Trophoblast cell (in vitro differentiated cells and primary cell): ENCODE results near the gene RHD.
"Not testable (repeated sequence)": the region's sequence is repeated elsewhere in the genome, so short reads cannot be mapped to it uniquely, and the experiment has no call there.

Experiments used
- DNase-seq, 2 donors: peaks; one replicate each; pipeline ENCODE4 v3.0.0-alpha.2; 2016
- H2AFZ ChIP-seq: 2 replicates; pipeline ENCODE4 v1.6.1; 2013; ENCODE audit warnings: low read length, moderate library complexity, mild to moderate bottlenecking; ENCODE audit not compliant: insufficient read depth, poor library complexity
- H2AK5ac ChIP-seq: 2 replicates; pipeline ENCODE4 v1.6.1; 2013; ENCODE audit warnings: mild to moderate bottlenecking, low read length
- H2BK120ac ChIP-seq: 2 replicates; pipeline ENCODE4 v1.6.1; 2013; ENCODE audit warnings: low read length, mild to moderate bottlenecking, moderate library complexity; ENCODE audit not compliant: insufficient read depth, poor library complexity
- H2BK12ac ChIP-seq: 2 replicates; pipeline ENCODE4 v1.6.1; 2013; ENCODE audit warnings: mild to moderate bottlenecking, low read length, moderate library complexity
- H2BK5ac ChIP-seq: 2 replicates; pipeline ENCODE4 v1.6.1; 2013; ENCODE audit warnings: low read length, low read depth, moderate library complexity, mild to moderate bottlenecking; ENCODE audit not compliant: poor library complexity
- H3K14ac ChIP-seq: 2 replicates; pipeline ENCODE4 v1.6.1; 2013; ENCODE audit warnings: mild to moderate bottlenecking, low read length
- H3K18ac ChIP-seq: 2 replicates; pipeline ENCODE4 v1.6.1; 2013; ENCODE audit warnings: mild to moderate bottlenecking, low read length
- H3K23ac ChIP-seq: 2 replicates; pipeline ENCODE4 v1.6.1; 2013; ENCODE audit warnings: low read length
- H3K27ac ChIP-seq: 2 replicates; pipeline ENCODE4 v1.5.1; 2013; ENCODE audit warnings: low read depth, mild to moderate bottlenecking, inconsistent platforms, low read length, moderate library complexity
- H3K27me3 ChIP-seq: 2 replicates; pipeline ENCODE4 v1.6.1; 2013; ENCODE audit warnings: inconsistent platforms, mild to moderate bottlenecking, low read length, moderate library complexity; ENCODE audit not compliant: insufficient read depth
- H3K36me3 ChIP-seq, 2 experiments: 1 replicate in 1 of 2; 2 replicates in 1 of 2; pipeline ENCODE4 v1.6.1; 2013; ENCODE audit warnings: low read length in 2 of 2, mild to moderate bottlenecking in 2 of 2, moderate library complexity in 1 of 2; ENCODE audit not compliant: insufficient read depth in 2 of 2, control insufficient read depth in 1 of 2
- H3K4ac ChIP-seq: 2 replicates; pipeline ENCODE4 v1.6.1; 2013; ENCODE audit warnings: low read depth, mild to moderate bottlenecking, low read length, moderate library complexity
- H3K4me1 ChIP-seq, 2 experiments: 1 replicate in 1 of 2; 2 replicates in 1 of 2; pipeline ENCODE4 v1.6.1; 2013; ENCODE audit warnings: low read length in 2 of 2, mild to moderate bottlenecking in 2 of 2, moderate library complexity in 1 of 2; ENCODE audit not compliant: insufficient read depth in 2 of 2, control insufficient read depth in 1 of 2
- H3K4me2 ChIP-seq: 2 replicates; pipeline ENCODE4 v1.6.1; 2013; ENCODE audit warnings: inconsistent platforms, mild to moderate bottlenecking, low read length, moderate library complexity
- H3K4me3 ChIP-seq: 2 replicates; pipeline ENCODE4 v1.5.1; 2013; ENCODE audit warnings: mild to moderate bottlenecking, low read depth, low read length, inconsistent platforms
- H3K79me1 ChIP-seq: one replicate; pipeline ENCODE4 v1.6.1; 2013; ENCODE audit warnings: low read length
- H3K79me2 ChIP-seq: 2 replicates; pipeline ENCODE4 v1.6.1; 2013; ENCODE audit warnings: low read length, mild to moderate bottlenecking; ENCODE audit not compliant: control insufficient read depth, insufficient read depth, poor library complexity
- H3K9ac ChIP-seq: 2 replicates; pipeline ENCODE4 v1.6.1; 2013; ENCODE audit warnings: mild to moderate bottlenecking, low read length
- H3K9me3 ChIP-seq: 2 replicates; pipeline ENCODE4 v1.6.1; 2013; ENCODE audit warnings: low read depth, mild to moderate bottlenecking, control low read depth, inconsistent platforms, low read length; ENCODE audit not compliant: insufficient read depth
- H4K12ac ChIP-seq: 2 replicates; pipeline ENCODE4 v1.6.1; 2013; ENCODE audit warnings: low read depth, mild to moderate bottlenecking, low read length, moderate library complexity
- H4K8ac ChIP-seq: 2 replicates; pipeline ENCODE4 v1.6.1; 2013; ENCODE audit warnings: low read depth, mild to moderate bottlenecking, low read length, moderate library complexity
- H4K91ac ChIP-seq: one replicate; pipeline ENCODE4 v1.6.1; 2013; ENCODE audit warnings: low read depth, mild to moderate bottlenecking, low read length, moderate library complexity
- WGBS: extraction: QIAGEN DNeasy Blood & Tissue Kit; methylation state at CpG from one replicate; pipeline ENCODE4 v1.1.7; 2013; ENCODE audit warnings: missing lambda C conversion rate; ENCODE audit not compliant: insufficient read length, insufficient coverage; ENCODE audit errors: extremely low coverage; 5-methylcytosine and 5-hydroxymethylcytosine counted together

The RHD gene

DNA sequence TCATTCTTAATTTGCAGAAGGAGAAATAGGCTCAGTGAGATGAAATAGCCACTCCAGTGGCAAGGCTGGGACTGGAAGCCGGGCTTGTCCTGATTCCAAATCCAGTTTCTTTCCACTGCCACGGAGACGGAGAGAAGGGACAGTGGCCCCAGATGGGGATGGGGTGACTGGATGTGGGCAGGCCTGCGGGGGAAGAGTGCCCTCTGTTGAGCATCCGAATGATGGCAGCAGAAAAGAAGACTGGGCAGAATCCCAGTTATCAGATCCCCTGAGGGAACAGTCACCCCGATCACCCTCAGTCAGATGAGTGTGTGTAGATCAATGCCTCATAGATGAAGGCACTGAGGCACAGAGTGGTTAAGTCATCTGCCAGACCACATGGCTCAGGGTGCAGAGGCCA is 17.7 kb downstream of the RHD start:
- not testable (repeated sequence) for H2BK5ac ChIP-seq, H3K27ac ChIP-seq, H3K9me3 ChIP-seq, H3K36me3 ChIP-seq, H3K4me3 ChIP-seq, H3K9ac ChIP-seq, H2BK12ac ChIP-seq, H3K79me2 ChIP-seq, H4K8ac ChIP-seq, H3K79me1 ChIP-seq, H3K4ac ChIP-seq, H3K4me1 ChIP-seq, H3K27me3 ChIP-seq, H3K14ac ChIP-seq, H2AK5ac ChIP-seq, H3K4me2 ChIP-seq, H2AFZ ChIP-seq, H4K91ac ChIP-seq, DNase-seq, H3K18ac ChIP-seq, H4K12ac ChIP-seq, H3K23ac ChIP-seq, H2BK120ac ChIP-seq
- WGBS: no CpG with 5 or more reads among the region's 6 CpGs

DNA sequence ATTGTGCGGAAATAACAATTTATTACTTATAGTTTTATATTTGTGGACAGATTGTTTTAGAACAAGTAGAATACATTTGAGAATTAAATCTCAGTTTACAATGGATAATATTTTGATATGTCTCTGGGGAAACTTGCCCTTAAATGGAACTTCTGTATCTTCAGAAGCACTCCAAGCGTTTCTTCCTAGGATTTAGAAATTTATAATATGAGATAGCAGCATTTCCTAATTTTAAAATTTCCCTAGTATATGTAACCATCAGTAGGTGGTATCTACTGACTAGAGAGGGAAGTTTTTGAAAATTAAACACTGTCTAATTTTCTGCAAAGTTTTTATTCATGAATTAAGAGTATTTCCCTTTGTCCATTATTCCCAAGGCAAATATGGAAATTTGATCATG is 21.1 kb downstream of the RHD start:
- not testable (repeated sequence) for H3K23ac ChIP-seq, H3K4me3 ChIP-seq, H3K79me1 ChIP-seq, H2AFZ ChIP-seq, H3K18ac ChIP-seq, H4K12ac ChIP-seq, H3K9ac ChIP-seq, H2AK5ac ChIP-seq, DNase-seq, H3K9me3 ChIP-seq, H3K79me2 ChIP-seq, H3K27me3 ChIP-seq, H3K36me3 ChIP-seq, H4K8ac ChIP-seq, H3K14ac ChIP-seq, H2BK120ac ChIP-seq, H3K4me2 ChIP-seq, H3K4me1 ChIP-seq, H4K91ac ChIP-seq, H3K27ac ChIP-seq, H3K4ac ChIP-seq, H2BK12ac ChIP-seq, H2BK5ac ChIP-seq
- no CpG with 5 or more reads among the region's 2 CpGs for WGBS

DNA sequence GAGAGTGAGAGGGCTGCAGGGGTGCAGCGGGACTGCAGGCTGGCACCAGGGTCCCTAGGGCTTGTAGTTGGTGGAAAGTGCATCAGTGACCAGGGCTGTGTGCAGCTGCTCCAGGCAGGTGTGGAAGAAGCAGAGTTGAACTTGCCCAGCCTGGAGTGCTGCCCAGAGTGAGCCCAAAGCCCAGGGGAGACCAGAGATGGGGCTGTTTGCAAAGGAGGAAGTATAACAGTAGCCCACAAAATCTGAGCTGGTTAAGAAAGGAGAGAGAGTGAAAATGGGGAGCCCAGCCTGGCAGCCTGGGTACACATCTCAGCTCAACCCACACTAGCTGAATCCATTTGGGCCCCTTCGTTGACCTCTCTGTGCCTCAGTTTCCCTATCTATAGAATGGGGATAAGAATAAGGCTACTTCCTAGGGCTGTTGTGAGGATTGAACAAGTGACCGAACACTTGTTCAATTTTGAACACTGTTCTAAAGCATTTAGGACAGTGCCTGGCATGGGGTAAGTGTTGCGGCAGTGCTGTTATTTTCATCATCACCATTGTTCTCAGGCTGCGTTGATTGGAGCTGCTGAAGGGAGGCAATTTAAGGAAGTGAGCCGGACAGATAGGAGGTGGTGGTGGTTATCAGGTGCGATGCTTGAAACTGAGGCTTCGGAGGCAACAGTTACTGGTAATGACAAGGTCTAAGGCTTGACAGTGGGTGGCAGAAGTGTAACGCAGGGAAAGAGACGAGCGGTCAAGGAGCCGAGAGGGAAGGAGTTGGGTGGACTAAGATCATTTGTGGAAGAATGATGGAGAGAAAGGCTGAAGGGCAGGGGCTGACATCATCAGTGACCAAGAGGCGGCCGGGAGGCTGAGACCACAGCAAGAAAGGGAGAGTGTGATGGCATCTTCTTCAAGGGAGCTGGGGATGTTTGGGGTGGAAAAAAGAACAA is 22.8 kb downstream of the RHD start:
- not testable (repeated sequence) for H3K4me2 ChIP-seq, H3K79me1 ChIP-seq, H3K4me1 ChIP-seq, H2AK5ac ChIP-seq, H2AFZ ChIP-seq, DNase-seq, H3K27ac ChIP-seq, H2BK120ac ChIP-seq, H3K23ac ChIP-seq, H3K4ac ChIP-seq, H4K91ac ChIP-seq, H3K36me3 ChIP-seq, H3K9ac ChIP-seq, H3K79me2 ChIP-seq, H3K14ac ChIP-seq, H3K27me3 ChIP-seq, H3K9me3 ChIP-seq, H3K18ac ChIP-seq, H4K12ac ChIP-seq, H2BK5ac ChIP-seq, H3K4me3 ChIP-seq, H2BK12ac ChIP-seq, H4K8ac ChIP-seq
- WGBS: no CpG with 5 or more reads among the region's 14 CpGs

DNA sequence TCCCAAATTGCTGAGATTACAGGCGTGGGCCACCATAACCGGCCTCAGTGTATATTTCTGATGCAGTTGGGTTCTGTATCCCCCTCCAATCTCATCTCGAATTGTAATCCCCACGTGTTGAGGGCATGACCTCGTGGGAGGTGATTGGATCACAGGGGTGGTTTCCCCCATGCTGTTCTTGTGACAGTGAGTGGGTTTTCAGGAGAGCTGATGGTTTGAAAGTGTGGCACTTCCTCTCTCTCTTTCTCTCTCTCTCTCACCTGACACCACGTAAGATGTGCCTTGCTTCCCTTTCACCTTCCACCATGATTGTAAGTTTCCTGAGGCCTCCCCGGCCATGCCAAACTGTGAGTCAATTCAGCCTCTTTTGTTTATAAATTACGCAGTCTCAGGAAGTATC is 24.2 kb downstream of the RHD start:
- H3K4me2 ChIP-seq, H2AFZ ChIP-seq, H2BK5ac ChIP-seq, H4K12ac ChIP-seq, H3K9me3 ChIP-seq, H2AK5ac ChIP-seq, H3K27ac ChIP-seq, H3K27me3 ChIP-seq, H3K14ac ChIP-seq, H3K4me3 ChIP-seq, H3K79me2 ChIP-seq, H3K4me1 ChIP-seq, H3K18ac ChIP-seq, H2BK120ac ChIP-seq, H3K36me3 ChIP-seq, H2BK12ac ChIP-seq, H3K9ac ChIP-seq, H3K79me1 ChIP-seq, DNase-seq, H4K8ac ChIP-seq, H4K91ac ChIP-seq, H3K4ac ChIP-seq, H3K23ac ChIP-seq: not testable (repeated sequence)
- no CpG with 5 or more reads among the region's 8 CpGs for WGBS
